Endothelial cell of umbilical vein (primary cell): ENCODE data around the gene ACTG1.

Source experiments
- EZH2 ChIP-seq: IDR thresholded peaks from 2 replicates; pipeline ENCODE4 v1.6.1; 2012; ENCODE audit warnings: borderline replicate concordance, low read depth, mild to moderate bottlenecking, moderate library complexity, low read length, inconsistent platforms; ENCODE audit not compliant: severe bottlenecking
- FOS ChIP-seq: IDR thresholded peaks from 2 replicates; pipeline ENCODE4 v1.6.1; 2011; ENCODE audit warnings: mild to moderate bottlenecking, low read length, moderate library complexity, borderline replicate concordance; ENCODE audit not compliant: insufficient read depth
- GATA2 ChIP-seq: IDR thresholded peaks from 2 replicates; pipeline ENCODE4 v1.7.0; 2011; ENCODE audit warnings: low read depth, mild to moderate bottlenecking, moderate library complexity, mixed read lengths, low read length; ENCODE audit not compliant: insufficient read length, insufficient read depth
- MYC ChIP-seq: IDR thresholded peaks from one replicate; pipeline ENCODE4 v1.6.1; 2011; ENCODE audit warnings: mild to moderate bottlenecking, low read depth, low read length
- POLR2A ChIP-seq: IDR thresholded peaks from 2 replicates; pipeline ENCODE4 v1.6.1; 2012; ENCODE audit warnings: low read depth, mild to moderate bottlenecking, control low read depth, low read length
- POLR2AphosphoS5 ChIP-seq: IDR thresholded peaks from 2 replicates; pipeline ENCODE4 v1.6.1; 2012; ENCODE audit warnings: low read depth, mild to moderate bottlenecking, control low read depth, low read length, moderate library complexity; ENCODE audit not compliant: insufficient read depth
- TF ChIP-seq, protein P1 (sequence below), 2 donors: IDR thresholded peaks; 1 replicate in 1 of 2; 2 replicates in 1 of 2; pipeline ENCODE4 v1.5.1; 2011; ENCODE audit warnings: low read length in 2 of 2, mild to moderate bottlenecking in 2 of 2, moderate library complexity in 2 of 2, control low read depth in 1 of 2, inconsistent platforms in 1 of 2, low read depth in 1 of 2; ENCODE audit not compliant: insufficient read depth in 1 of 2; ENCODE audit errors: extremely low read depth in 1 of 2
- TF ChIP-seq, protein P2 (sequence below): IDR thresholded peaks from 2 replicates; pipeline ENCODE4 v1.6.1; 2011; ENCODE audit not compliant: insufficient read depth, insufficient read length

DNA sequence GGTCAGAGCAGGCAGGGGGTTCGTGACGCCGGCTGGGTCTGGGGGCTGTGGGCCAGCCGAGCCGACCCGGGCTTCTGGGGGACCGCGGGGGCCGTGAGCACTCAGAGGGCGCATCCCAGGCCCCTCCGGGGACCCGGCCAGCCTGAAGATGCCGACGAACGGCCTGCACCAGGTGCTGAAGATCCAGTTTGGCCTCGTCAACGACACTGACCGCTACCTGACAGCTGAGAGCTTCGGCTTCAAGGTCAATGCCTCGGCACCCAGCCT, 15.7 kb upstream of the ACTG1 start:
- TF ChIP-seq, protein P1, sequence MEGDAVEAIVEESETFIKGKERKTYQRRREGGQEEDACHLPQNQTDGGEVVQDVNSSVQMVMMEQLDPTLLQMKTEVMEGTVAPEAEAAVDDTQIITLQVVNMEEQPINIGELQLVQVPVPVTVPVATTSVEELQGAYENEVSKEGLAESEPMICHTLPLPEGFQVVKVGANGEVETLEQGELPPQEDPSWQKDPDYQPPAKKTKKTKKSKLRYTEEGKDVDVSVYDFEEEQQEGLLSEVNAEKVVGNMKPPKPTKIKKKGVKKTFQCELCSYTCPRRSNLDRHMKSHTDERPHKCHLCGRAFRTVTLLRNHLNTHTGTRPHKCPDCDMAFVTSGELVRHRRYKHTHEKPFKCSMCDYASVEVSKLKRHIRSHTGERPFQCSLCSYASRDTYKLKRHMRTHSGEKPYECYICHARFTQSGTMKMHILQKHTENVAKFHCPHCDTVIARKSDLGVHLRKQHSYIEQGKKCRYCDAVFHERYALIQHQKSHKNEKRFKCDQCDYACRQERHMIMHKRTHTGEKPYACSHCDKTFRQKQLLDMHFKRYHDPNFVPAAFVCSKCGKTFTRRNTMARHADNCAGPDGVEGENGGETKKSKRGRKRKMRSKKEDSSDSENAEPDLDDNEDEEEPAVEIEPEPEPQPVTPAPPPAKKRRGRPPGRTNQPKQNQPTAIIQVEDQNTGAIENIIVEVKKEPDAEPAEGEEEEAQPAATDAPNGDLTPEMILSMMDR (IDR thresholded peaks at IDR 0.05; ENCODE audit: extremely low read depth in 1 of 2, insufficient read depth in 1 of 2, low read depth in 1 of 2, low read length in 2 of 2) = no peak
- no peak for TF ChIP-seq FOS
- TF ChIP-seq EZH2 = no peak
- TF ChIP-seq POLR2A = no peak
- TF ChIP-seq POLR2AphosphoS5 = no peak
- TF ChIP-seq, protein P2, sequence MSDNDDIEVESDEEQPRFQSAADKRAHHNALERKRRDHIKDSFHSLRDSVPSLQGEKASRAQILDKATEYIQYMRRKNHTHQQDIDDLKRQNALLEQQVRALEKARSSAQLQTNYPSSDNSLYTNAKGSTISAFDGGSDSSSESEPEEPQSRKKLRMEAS = no peak
- no peak for TF ChIP-seq MYC
- TF ChIP-seq GATA2 = no peak
